NCI-H2107 (cell line): ENCODE data around the gene NCDN.

Experiments used
- DNase-seq: peaks from one replicate; lab custom pipeline; 2025; lab: John Stamatoyannopoulos, UW

NCDN gene

GRCh38 chr1:35555212-35555584 lies 2.4 kb upstream of the NCDN start:
- DNase-seq, result no peak

GRCh38 chr1:35555601-35556477 lies 1.8 kb upstream of the NCDN start:
- no peak for DNase-seq

GRCh38 chr1:35556484-35557117 lies 998 bp upstream of the NCDN start:
- DNase-seq, result no peak

GRCh38 chr1:35557118-35557610 lies 435 bp upstream of the NCDN start, which contains the start of gene KIAA0319L:
Gene KIAA0319L, minus strand, starts transcription at chr1:35557403. Its CDS starts 2,912 bp downstream, at chr1:35554491.
- DNase-seq, result peak; percentile 84

GRCh38 chr1:35558374-35559316 lies 1.0 kb downstream of the NCDN start:
- DNase-seq, result no peak

GRCh38 chr1:35559317-35559944 lies 1.8 kb downstream of the NCDN start:
- no peak for DNase-seq

GRCh38 chr1:35560256-35561225 lies 2.9 kb downstream of the NCDN start:
- no peak for DNase-seq

- no peak for DNase-seq
Measured at GRCh38 chr1:35561297-35561971, 3.8 kb downstream of the NCDN start.

GRCh38 chr1:35561972-35562680 lies 4.5 kb downstream of the NCDN start:
- DNase-seq, result no peak

- DNase-seq, result no peak
Measured at GRCh38 chr1:35563166-35563565, 5.6 kb downstream of the NCDN start.

GRCh38 chr1:35564037-35564883 lies 6.7 kb downstream of the NCDN start:
- DNase-seq, result peak; percentile 65

- DNase-seq, result no peak
Measured at GRCh38 chr1:35564884-35565741, 7.5 kb downstream of the NCDN start.

GRCh38 chr1:35565742-35566133 lies 8.1 kb downstream of the NCDN start:
- DNase-seq, result no peak

GRCh38 chr1:35567947-35568558 lies 10.5 kb downstream of the NCDN start:
- DNase-seq, result no peak

GRCh38 chr1:35568975-35569395 lies 11.4 kb downstream of the NCDN start:
- peak; percentile 44 for DNase-seq

- no peak for DNase-seq
Measured at GRCh38 chr1:35569936-35570335, 12.3 kb downstream of the NCDN start.
